GM12891 (cell line): Measurements from ENCODE around the gene MLXIPL.
"Not testable (repeated sequence)": the region's sequence is repeated elsewhere in the genome, so short reads cannot be mapped to it uniquely, and the experiment has no call there.

Experiments used
- DNase-seq: peaks from one replicate; pipeline ENCODE4 v3.0.0; 2011; ENCODE audit warnings: low spot score; ENCODE audit not compliant: insufficient read length
- FAIRE-seq: peaks from 2 replicates; lab custom pipeline; 2011; peaks lifted over from hg19 to GRCh38; lab: Jason Lieb, UNC
- PAX5 ChIP-seq: IDR thresholded peaks from 2 replicates; pipeline ENCODE4 v1.6.1; 2011; ENCODE audit warnings: low read length, moderate library complexity, mild to moderate bottlenecking; ENCODE audit not compliant: insufficient read depth, severe bottlenecking
- POLR2A ChIP-seq: IDR thresholded peaks from 2 replicates; pipeline ENCODE4 v1.6.1; 2011; ENCODE audit warnings: low read depth, low read length, control low read depth
- POLR2AphosphoS5 ChIP-seq: IDR thresholded peaks from 2 replicates; pipeline ENCODE4 v1.6.1; 2011; ENCODE audit warnings: low read depth, low read length, control low read depth
- POU2F2 ChIP-seq: IDR thresholded peaks from 2 replicates; pipeline ENCODE4 v1.6.1; 2011; ENCODE audit warnings: low read depth, mild to moderate bottlenecking, control low read depth, low read length, moderate library complexity
- SPI1 ChIP-seq: IDR thresholded peaks from 2 replicates; pipeline ENCODE4 v1.6.1; 2011; ENCODE audit warnings: low read depth, low read length, control low read depth
- TAF1 ChIP-seq: IDR thresholded peaks from 2 replicates; pipeline ENCODE4 v1.6.1; 2011; ENCODE audit warnings: low read depth, low read length, control low read depth

Gene MLXIPL

DNA sequence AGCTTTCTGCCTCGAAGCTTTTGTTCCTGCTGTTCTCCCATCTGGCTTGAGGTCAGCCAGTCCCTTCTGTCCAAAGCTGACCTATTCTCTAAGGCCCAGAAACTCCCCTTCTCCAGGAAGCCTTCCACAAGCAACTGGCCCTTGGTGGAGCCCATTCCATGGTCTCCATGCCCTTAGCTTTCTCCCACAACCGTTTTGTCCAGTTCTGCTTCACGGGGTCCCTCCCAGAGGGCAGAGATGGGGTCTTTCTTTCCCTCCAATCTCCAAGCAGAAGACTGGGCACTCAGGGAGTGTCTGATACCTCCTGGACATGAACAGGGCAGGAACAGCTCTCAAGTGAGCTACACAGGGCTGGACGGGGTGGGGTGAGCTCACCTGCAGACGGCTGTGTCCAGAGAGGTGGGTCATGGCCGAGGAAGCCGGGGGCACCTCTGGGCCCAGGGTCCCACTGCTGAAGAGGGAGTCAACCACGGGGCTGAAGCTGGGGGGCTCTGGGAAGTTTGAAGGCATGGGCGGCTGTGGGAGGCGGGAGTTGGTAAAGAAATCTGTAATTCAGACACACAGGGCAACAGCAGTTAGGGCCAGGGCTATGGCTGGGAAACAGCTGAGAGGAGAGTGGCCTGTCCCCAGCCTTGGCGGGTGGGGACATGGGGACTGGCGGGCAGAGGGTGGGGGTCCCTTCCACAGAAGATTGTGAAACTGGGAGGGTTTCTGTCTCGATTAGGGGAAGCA is 25.0 kb downstream of the MLXIPL start:
- no peak for DNase-seq
- TF ChIP-seq POLR2AphosphoS5 (no peak), SPI1 (no peak), POU2F2 (no peak), PAX5 (no peak), TAF1 (no peak), POLR2A (no peak)
- no peak for FAIRE-seq

DNA sequence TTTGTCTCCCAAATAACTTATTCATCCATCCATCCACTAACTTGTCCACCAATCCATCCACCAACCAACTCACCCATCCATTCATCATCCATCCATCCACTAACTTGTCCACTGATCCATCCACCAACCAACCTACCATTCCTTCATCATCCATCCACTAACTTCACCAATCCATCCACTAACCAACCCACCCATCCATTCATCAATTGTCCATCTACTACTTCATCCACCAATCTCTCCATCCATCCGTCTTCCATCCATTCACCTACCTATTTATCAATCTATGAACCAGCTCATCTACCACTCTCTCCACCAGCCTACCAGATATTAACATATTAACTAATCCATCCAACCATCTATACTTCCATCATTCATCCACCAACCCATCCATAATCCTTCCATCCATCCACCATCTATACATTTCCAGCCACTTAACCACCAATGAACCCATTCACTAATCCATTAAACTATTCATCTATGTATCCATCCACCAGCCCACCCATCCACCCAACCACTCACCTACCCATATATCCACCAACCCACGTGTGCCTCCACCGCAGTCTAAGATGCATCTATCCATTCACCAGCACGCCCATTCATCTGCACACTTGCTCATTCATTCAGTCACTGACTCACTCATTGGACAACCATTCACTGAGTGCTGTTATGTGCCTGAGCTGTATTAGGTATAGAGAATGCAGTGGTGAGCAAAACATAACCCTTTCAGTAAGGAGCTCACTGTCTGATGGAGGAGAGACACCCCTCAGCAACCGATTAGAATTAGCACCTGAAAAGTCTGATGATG is 26.1 kb downstream of the MLXIPL start:
- DNase-seq, result no peak
- no peak for TF ChIP-seq TAF1
- TF ChIP-seq POU2F2, result no peak
- TF ChIP-seq POLR2A, result no peak
- FAIRE-seq, result peak; percentile 40

GRCh38 chr7:73596191-73597065 is 27.9 kb downstream of the MLXIPL start:
- DNase-seq (no peak), FAIRE-seq (no peak)
- no peak for TF ChIP-seq POLR2AphosphoS5
- no peak for TF ChIP-seq SPI1
- no peak for TF ChIP-seq POLR2A
- no peak for TF ChIP-seq POU2F2
- no peak for TF ChIP-seq TAF1
- no peak for TF ChIP-seq PAX5

- TF ChIP-seq POLR2AphosphoS5 (no peak), PAX5 (no peak), TAF1 (no peak), POLR2A (no peak), POU2F2 (no peak), SPI1 (no peak)
- FAIRE-seq (no peak), DNase-seq (no peak)
These were observed 29.0 kb downstream of the MLXIPL start for GRCh38 chr7:73595358-73595757.

DNA sequence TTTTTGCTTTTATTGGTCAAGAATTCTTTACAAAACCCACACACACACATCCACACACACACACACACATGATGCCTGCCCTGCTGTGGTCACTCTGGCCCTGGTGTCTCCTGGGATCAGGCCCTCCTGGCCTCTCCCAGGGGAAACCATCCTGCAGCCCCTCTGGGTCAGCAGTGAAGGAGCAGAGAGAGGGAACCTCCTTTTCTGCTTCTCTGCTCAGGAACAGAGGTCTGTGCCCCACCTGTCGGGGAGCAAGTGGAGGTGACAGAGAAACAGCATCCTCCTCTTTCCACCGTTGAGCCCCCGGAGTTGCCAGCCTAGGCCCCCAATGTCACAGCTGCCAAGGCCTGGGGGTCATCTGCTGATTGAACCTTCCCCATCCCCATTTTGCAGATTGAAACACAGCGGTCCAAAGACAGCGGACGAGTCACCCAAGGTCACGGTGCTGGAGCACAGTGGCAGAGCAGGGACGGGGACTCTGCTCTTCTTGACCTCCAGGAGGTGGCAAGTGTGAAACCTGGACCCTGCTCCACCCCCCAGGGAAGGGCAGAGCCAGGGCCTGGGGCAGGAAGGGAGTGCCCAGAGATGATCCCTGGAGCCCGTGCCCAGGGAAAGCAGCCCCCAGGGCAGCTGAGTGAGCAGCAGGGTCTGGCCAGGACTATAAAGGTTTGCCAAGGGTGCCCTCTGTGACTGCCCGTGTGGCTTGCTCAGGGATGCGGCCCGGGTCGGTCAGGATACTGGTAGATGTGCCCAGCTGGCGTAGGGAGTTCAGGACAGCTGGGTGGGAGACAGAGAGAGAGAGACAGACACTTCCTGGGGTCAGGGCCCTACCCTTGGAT is 30.9 kb downstream of the MLXIPL start:
- TF ChIP-seq POLR2A (no peak), POLR2AphosphoS5 (no peak), PAX5 (no peak), SPI1 (no peak), POU2F2 (no peak), TAF1 (no peak)
- DNase-seq, result no peak
- no peak for FAIRE-seq

GRCh38 chr7:73586911-73587310 is 37.4 kb downstream of the MLXIPL start:
- DNase-seq, result no peak
- TF ChIP-seq SPI1 (no peak), POLR2AphosphoS5 (no peak), POLR2A (no peak), POU2F2 (no peak), TAF1 (no peak), PAX5 (no peak)
- FAIRE-seq, result no peak

GRCh38 chr7:73585196-73585595 is 39.1 kb downstream of the MLXIPL start:
- DNase-seq, result no peak
- FAIRE-seq, result no peak
- TF ChIP-seq POU2F2 (no peak), TAF1 (no peak), POLR2A (no peak), PAX5 (no peak), SPI1 (no peak), POLR2AphosphoS5 (no peak)

DNA sequence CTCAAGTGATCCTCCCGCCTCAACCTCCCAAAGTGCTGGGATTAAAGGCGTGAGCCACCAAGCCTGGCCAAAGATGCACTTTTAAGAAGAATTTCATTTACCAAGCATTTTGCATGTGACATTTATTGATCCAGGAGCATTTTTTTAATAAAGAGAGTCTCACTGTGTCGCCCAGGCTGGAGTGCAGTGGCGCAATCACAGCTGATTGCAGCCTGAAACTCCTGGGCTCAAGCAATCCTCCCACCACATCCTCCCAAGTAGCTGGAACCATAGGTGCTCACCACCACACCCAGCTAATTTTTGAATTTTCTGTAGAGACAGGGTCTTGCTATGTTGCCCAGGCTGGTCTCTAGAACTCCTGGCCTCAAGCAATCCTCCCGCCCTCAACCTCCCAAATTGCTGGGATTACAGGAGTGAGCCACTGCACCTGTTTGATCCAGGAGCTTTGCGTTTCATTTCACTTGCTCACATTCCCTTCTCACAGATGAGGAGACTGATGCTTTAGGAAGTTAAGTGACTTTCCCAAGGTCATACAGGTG is 41.6 kb downstream of the MLXIPL start:
- FAIRE-seq (no peak), DNase-seq (no peak)
- TF ChIP-seq POLR2A (no peak), TAF1 (no peak), PAX5 (no peak), POLR2AphosphoS5 (no peak), POU2F2 (no peak), SPI1 (no peak)

DNA sequence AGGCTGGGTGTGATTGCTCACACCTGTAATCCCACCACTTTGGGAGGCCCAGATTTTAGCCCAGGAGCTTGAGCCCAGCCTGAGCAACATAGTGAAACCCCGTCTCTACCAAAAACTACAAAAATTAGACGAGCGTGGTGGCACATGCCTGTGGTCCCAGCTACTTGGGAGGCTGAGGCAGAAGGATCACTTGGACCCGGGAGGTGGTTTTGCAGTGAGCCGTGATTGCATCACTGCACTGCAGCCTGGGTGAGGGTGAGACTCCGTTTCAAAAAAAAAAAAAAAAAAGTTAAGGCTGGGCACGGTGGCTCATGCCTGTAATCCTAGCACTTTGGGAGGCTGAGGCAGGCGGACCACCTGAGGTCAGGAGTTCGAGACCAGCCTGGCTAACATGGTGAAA is 43.3 kb downstream of the MLXIPL start:
- not testable (repeated sequence) for FAIRE-seq, DNase-seq
